ENCODE data around the gene EXOC1L.

The EXOC1L gene

DNA sequence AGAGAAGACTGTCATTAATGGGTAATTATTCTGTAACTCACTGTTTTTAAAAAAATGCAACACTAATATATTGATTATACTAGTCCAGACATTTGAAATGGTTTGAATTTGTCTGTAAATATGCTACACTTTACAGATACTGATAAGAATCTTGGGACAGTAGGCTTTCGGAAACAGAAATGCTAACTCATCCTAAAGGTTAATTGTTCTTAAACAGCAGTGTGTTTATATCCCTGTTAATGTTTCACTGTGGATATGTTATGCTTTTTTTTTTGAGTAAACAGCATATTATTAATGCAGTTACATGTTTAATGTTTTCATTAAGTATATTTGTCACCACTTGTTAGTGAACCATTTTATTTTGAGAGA, 65.2 kb downstream of the EXOC1L start:
- DNase-seq: no peak
